Osteoblast (primary cell): ENCODE data around the gene TMEM59. TPM values are rescaled to one million over a fixed set of nuclear protein-coding genes. Genes with fewer than 3 reads are reported as not detected.

ENCODE experiments used
- DNase-seq: peaks from one replicate; pipeline ENCODE4 v3.0.0; 2011; ENCODE audit warnings: low spot score, mixed read lengths; ENCODE audit not compliant: insufficient read length; ENCODE audit errors: missing footprints
- H2AFZ ChIP-seq: 2 replicates; pipeline ENCODE4 v1.6.0; 2011; ENCODE audit warnings: mild to moderate bottlenecking, low read length
- H3K27ac ChIP-seq: 2 replicates; pipeline ENCODE4 v1.5.1; 2011; ENCODE audit warnings: mild to moderate bottlenecking, low read depth, low read length, moderate library complexity
- H3K27me3 ChIP-seq: 2 replicates; pipeline ENCODE4 v1.6.0; 2012; ENCODE audit warnings: mild to moderate bottlenecking, control low read depth, inconsistent platforms, low read length, moderate library complexity; ENCODE audit not compliant: insufficient read depth
- H3K36me3 ChIP-seq: 2 replicates; pipeline ENCODE4 v1.5.1; 2011; ENCODE audit warnings: mild to moderate bottlenecking, low read length, control low read depth, moderate library complexity; ENCODE audit not compliant: insufficient read depth
- H3K4me1 ChIP-seq: 2 replicates; pipeline ENCODE4 v1.5.1; 2011; ENCODE audit warnings: mild to moderate bottlenecking, low read length, control low read depth, moderate library complexity; ENCODE audit not compliant: insufficient read depth
- H3K4me2 ChIP-seq: 2 replicates; pipeline ENCODE4 v1.6.0; 2011; ENCODE audit warnings: mild to moderate bottlenecking, low read length; ENCODE audit not compliant: insufficient read depth
- H3K4me3 ChIP-seq: fragments of 200-600 bp; sonication (generic); 3 replicates; pipeline ENCODE4 v1.5.1; 2012; ENCODE audit warnings: mild to moderate bottlenecking, low read length, inconsistent platforms; ENCODE audit not compliant: insufficient read depth
- H3K79me2 ChIP-seq: 2 replicates; pipeline ENCODE4 v1.6.0; 2012; ENCODE audit warnings: mild to moderate bottlenecking, low read length, control low read depth, inconsistent platforms; ENCODE audit not compliant: insufficient read depth
- H3K9me3 ChIP-seq: 2 replicates; pipeline ENCODE4 v1.5.1; 2011; ENCODE audit warnings: low read depth, low read length, control low read depth
- H4K20me1 ChIP-seq: 2 replicates; pipeline ENCODE4 v1.6.0; 2012; ENCODE audit warnings: mild to moderate bottlenecking, low read length, control low read depth; ENCODE audit not compliant: insufficient read depth
- CTCF ChIP-seq: IDR thresholded peaks from 2 replicates; pipeline ENCODE4 v1.5.1; 2011; ENCODE audit warnings: mild to moderate bottlenecking, low read depth, low read length, moderate library complexity; ENCODE audit errors: extremely low read depth
- total RNA-seq: library from RNA; depleted of rRNA; stranded (reverse); fragments of >200 nt; gene quantifications from 2 replicates; pipeline ENCODE4 v1.2.3, GENCODE V29; 2012

TMEM59 gene
- total RNA-seq, 1 donor = 356 TPM

- Histone ChIP-seq H3K4me1 (peaks cover 30% of the 10 kb centered on the region), H3K4me2 (peak overlapping the region; percentile 73), H3K27me3 (no peaks in the 10 kb centered on the region), H3K27ac (peak overlapping the region; percentile 54), H4K20me1 (peaks cover 38% of the 10 kb centered on the region), H3K36me3 (peaks cover 8% of the 10 kb centered on the region), H3K79me2 (peaks cover 70% of the 10 kb centered on the region), H3K9me3 (no peaks in the 10 kb centered on the region), H3K4me3 (peak overlapping the region; percentile 15), H2AFZ (no peak overlapping the region)
- TF ChIP-seq CTCF = no peak
- no peak for DNase-seq
Observed at GRCh38 chr1:54046671-54047383, 6.2 kb downstream of the TMEM59 start.

GRCh38 chr1:54045496-54045895 lies 7.5 kb downstream of the TMEM59 start:
- TF ChIP-seq CTCF = no peak
- peaks cover 57% of the 10 kb centered on the region for H3K79me2 ChIP-seq
- peaks cover 20% of the 10 kb centered on the region for H3K36me3 ChIP-seq
- no peaks in the 10 kb centered on the region for H3K27me3 ChIP-seq
- H3K4me1 ChIP-seq = peaks cover 20% of the 10 kb centered on the region
- DNase-seq = no peak
- peaks cover 33% of the 10 kb centered on the region for H4K20me1 ChIP-seq
- H3K9me3 ChIP-seq = no peaks in the 10 kb centered on the region
- no peak overlapping the region for H2AFZ ChIP-seq
- no peak overlapping the region for H3K4me2 ChIP-seq
- H3K4me3 ChIP-seq = no peak overlapping the region
- no peak overlapping the region for H3K27ac ChIP-seq

GRCh38 chr1:54041806-54042205 lies 11.2 kb downstream of the TMEM59 start:
- Histone ChIP-seq H3K4me3 (no peak overlapping the region), H3K27me3 (no peaks in the 10 kb centered on the region), H3K36me3 (peaks cover 48% of the 10 kb centered on the region), H3K4me2 (no peak overlapping the region), H3K79me2 (peaks cover 20% of the 10 kb centered on the region), H3K9me3 (no peaks in the 10 kb centered on the region), H4K20me1 (peaks cover 11% of the 10 kb centered on the region), H2AFZ (no peak overlapping the region), H3K4me1 (peaks cover 7% of the 10 kb centered on the region), H3K27ac (no peak overlapping the region)
- no peak for DNase-seq
- no peak for TF ChIP-seq CTCF

- H3K27me3 ChIP-seq = no peaks in the 10 kb centered on the region
- H3K79me2 ChIP-seq = no peaks in the 10 kb centered on the region
- no peak overlapping the region for H3K4me2 ChIP-seq
- H3K36me3 ChIP-seq = peaks cover 70% of the 10 kb centered on the region
- no peak overlapping the region for H2AFZ ChIP-seq
- DNase-seq = no peak
- H3K9me3 ChIP-seq = no peaks in the 10 kb centered on the region
- no peaks in the 10 kb centered on the region for H4K20me1 ChIP-seq
- H3K27ac ChIP-seq = no peak overlapping the region
- no peaks in the 10 kb centered on the region for H3K4me1 ChIP-seq
- no peak overlapping the region for H3K4me3 ChIP-seq
- no peak for TF ChIP-seq CTCF
Observed at GRCh38 chr1:54037476-54037875, 15.5 kb downstream of the TMEM59 start.
